Progenitor cell of endocrine pancreas (in vitro differentiated cells): Measurements from ENCODE around the gene TEKT2. TPM values are rescaled to one million over a fixed set of nuclear protein-coding genes. Genes with fewer than 3 reads are reported as not detected.

Source experiments
- DNase-seq: peaks from one replicate; pipeline ENCODE4 v3.0.0; 2021; ENCODE audit warnings: low spot score; ENCODE audit not compliant: unreplicated experiment
- H3K27ac Mint-ChIP-seq: 2 replicates; pipeline ENCODE4 v1.8.0; 2021; ENCODE audit warnings: mild to moderate bottlenecking, moderate library complexity, mixed read lengths
- H3K27me3 Mint-ChIP-seq: 2 replicates; pipeline ENCODE4 v1.8.0; 2021; ENCODE audit warnings: mixed read lengths
- H3K36me3 Mint-ChIP-seq: 2 replicates; pipeline ENCODE4 v1.8.0; 2022; ENCODE audit warnings: mixed read lengths; ENCODE audit not compliant: insufficient read depth
- H3K4me1 Mint-ChIP-seq: 2 replicates; pipeline ENCODE4 v1.8.0; 2021; ENCODE audit warnings: low read depth, mixed read lengths
- H3K4me3 Mint-ChIP-seq: 2 replicates; pipeline ENCODE4 v1.8.0; 2021; ENCODE audit warnings: low read depth, mild to moderate bottlenecking, moderate library complexity, mixed read lengths
- H3K9me3 Mint-ChIP-seq: 2 replicates; pipeline ENCODE4 v1.8.0; 2021; ENCODE audit warnings: low read depth, mixed read lengths
- CTCF ChIP-seq: fragments of 200-600 bp; sonication (generic); IDR thresholded peaks from one replicate; pipeline ENCODE4 v1.5.0; 2021; ENCODE audit warnings: antibody characterized with exemption, mild to moderate bottlenecking; ENCODE audit not compliant: unreplicated experiment
- total RNA-seq: library from RNA; stranded (reverse); gene quantifications from 2 replicates; pipeline ENCODE4 v1.2.1, GENCODE V29; 2021

The TEKT2 gene
- total RNA-seq, 1 donor from 2014 or later, result 20.2 TPM

- H3K9me3 Mint-ChIP-seq, result no peaks in the 10 kb centered on the region
- H3K4me1 Mint-ChIP-seq, result no peaks in the 10 kb centered on the region
- H3K4me3 Mint-ChIP-seq, result no peak overlapping the region
- no peaks in the 10 kb centered on the region for H3K36me3 Mint-ChIP-seq
- H3K27ac Mint-ChIP-seq, result no peak overlapping the region
- peaks cover 3% of the 10 kb centered on the region for H3K27me3 Mint-ChIP-seq
- no peak for TF ChIP-seq CTCF
- DNase-seq, result no peak
These were observed 22.4 kb downstream of the TEKT2 start for GRCh38 chr1:36106269-36106668.

- no peak for DNase-seq
- no peak for TF ChIP-seq CTCF
- Mint-ChIP-seq H3K27me3 (peaks cover 3% of the 10 kb centered on the region), H3K4me1 (no peaks in the 10 kb centered on the region), H3K4me3 (no peak overlapping the region), H3K9me3 (no peaks in the 10 kb centered on the region), H3K36me3 (no peaks in the 10 kb centered on the region), H3K27ac (no peak overlapping the region)
These were observed 23.5 kb downstream of the TEKT2 start for GRCh38 chr1:36107394-36107793.

GRCh38 chr1:36108314-36108713 is 24.4 kb downstream of the TEKT2 start:
- DNase-seq, result no peak
- H3K36me3 Mint-ChIP-seq, result no peaks in the 10 kb centered on the region
- H3K27ac Mint-ChIP-seq, result no peak overlapping the region
- H3K4me3 Mint-ChIP-seq, result no peak overlapping the region
- no peak for TF ChIP-seq CTCF
- H3K27me3 Mint-ChIP-seq, result peaks cover 7% of the 10 kb centered on the region
- no peaks in the 10 kb centered on the region for H3K4me1 Mint-ChIP-seq
- no peaks in the 10 kb centered on the region for H3K9me3 Mint-ChIP-seq

GRCh38 chr1:36109041-36109679 is 25.3 kb downstream of the TEKT2 start:
- no peaks in the 10 kb centered on the region for H3K36me3 Mint-ChIP-seq
- TF ChIP-seq CTCF, result no peak
- no peak overlapping the region for H3K4me3 Mint-ChIP-seq
- H3K4me1 Mint-ChIP-seq, result no peaks in the 10 kb centered on the region
- no peak overlapping the region for H3K27ac Mint-ChIP-seq
- no peak for DNase-seq
- H3K9me3 Mint-ChIP-seq, result no peaks in the 10 kb centered on the region
- H3K27me3 Mint-ChIP-seq, result peaks cover 9% of the 10 kb centered on the region

GRCh38 chr1:36111151-36111550 is 27.3 kb downstream of the TEKT2 start:
- Mint-ChIP-seq H3K9me3 (no peaks in the 10 kb centered on the region), H3K27me3 (peaks cover 9% of the 10 kb centered on the region), H3K4me3 (no peak overlapping the region), H3K36me3 (no peaks in the 10 kb centered on the region), H3K4me1 (no peaks in the 10 kb centered on the region), H3K27ac (no peak overlapping the region)
- TF ChIP-seq CTCF, result no peak
- no peak for DNase-seq
